GM19397 (cell line): ENCODE results near the gene TVP23C.
"Not testable (repeated sequence)": the region's sequence is repeated elsewhere in the genome, so short reads cannot be mapped to it uniquely, and the experiment has no call there.

ENCODE experiments used
- ATAC-seq: cut with Tn5 transposase; IDR thresholded peaks from one replicate; pipeline ENCODE4 v1.9.1; 2021; ENCODE audit warnings: mild to moderate bottlenecking, moderate library complexity; ENCODE audit not compliant: unreplicated experiment

The TVP23C gene

DNA sequence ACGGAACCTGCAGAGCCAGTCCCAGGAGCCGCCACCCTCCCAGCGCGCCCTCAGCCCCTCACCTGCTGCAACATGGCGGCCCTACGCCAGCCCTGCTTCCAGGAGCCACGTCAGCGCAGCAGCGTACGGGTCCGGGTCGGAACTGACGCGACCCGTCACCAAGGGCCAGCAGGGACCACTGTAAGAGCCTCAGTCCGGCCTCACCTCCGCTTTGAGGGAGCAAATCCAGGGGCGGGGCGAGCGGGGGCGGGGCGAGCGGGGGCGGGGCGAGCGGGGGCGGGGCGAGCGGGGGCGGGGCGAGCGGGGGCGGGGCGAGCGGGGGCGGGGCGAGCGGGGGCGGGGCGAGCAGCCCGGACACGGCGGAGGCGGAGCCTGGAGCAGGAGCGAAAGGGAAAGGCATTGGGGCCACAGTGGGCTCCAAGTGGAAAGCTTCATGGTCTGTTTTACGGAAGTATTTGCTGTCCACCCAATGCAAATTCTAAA is at the start of gene TVP23C:
TSS of gene TVP23C (minus strand) at position 109 of the 483 bp plus-strand sequence. CDS start at position 74, 35 bp downstream.
- ATAC-seq = peak; percentile 90

DNA sequence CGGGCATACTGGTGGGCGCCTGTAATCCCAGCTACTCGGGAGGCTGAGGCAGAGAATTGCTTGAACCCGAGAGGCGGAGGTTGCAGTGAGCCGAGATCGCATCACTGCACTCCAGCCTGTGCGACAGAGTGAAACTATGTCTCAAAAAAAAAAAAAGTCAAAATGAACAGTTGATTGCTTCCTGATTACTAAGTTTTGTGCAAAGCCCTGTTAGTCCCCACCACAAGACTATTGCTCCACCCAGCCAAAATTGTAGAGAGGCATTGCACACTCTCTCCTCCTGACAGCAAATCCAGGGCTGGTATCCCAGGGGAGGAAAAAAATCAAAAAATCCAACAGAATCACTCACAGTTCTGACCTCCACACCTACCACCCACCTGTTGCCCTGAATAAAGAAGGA is 29.7 kb upstream of the TVP23C start:
- not testable (repeated sequence) for ATAC-seq

DNA sequence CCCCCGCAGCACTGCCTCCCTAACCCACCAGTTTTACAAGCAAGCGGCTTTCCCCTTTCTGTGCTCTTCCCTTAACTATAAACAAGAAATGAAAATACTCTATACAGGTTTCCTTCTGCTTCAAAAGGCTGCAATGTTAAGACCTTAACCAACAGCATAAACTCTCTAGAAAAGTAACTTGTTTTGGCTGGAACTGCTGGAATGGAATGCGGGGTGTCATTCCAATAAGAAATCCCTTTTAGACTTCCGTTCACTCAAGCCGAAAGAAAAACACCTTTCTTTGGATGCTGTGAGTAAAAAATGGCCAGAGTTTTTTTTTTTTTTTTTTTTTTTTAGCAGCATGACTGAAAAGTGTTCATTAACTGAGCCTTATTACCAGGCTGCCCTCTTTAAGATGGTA is 28.7 kb upstream of the TVP23C start:
- ATAC-seq = not testable (repeated sequence)

DNA sequence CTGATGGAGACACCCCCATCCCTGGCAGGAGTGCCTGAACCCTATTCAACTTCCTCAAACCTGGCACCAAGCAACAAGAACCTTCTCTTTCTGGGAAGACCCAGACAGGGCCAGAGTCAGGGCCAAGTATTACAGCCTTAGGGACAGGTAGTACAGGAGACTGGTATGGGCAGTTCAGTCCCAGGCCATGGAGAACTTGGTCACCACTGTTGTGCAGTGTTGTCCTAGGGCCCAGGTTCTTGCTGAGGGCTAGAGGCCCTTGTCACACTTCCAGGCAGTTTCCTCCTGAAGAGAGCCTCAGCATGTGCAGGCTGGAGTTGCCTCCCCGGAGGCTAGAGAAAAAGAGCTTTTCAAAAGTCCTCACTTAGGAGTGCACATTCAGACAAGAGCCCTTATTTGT is 27.6 kb upstream of the TVP23C start:
- not testable (repeated sequence) for ATAC-seq

DNA sequence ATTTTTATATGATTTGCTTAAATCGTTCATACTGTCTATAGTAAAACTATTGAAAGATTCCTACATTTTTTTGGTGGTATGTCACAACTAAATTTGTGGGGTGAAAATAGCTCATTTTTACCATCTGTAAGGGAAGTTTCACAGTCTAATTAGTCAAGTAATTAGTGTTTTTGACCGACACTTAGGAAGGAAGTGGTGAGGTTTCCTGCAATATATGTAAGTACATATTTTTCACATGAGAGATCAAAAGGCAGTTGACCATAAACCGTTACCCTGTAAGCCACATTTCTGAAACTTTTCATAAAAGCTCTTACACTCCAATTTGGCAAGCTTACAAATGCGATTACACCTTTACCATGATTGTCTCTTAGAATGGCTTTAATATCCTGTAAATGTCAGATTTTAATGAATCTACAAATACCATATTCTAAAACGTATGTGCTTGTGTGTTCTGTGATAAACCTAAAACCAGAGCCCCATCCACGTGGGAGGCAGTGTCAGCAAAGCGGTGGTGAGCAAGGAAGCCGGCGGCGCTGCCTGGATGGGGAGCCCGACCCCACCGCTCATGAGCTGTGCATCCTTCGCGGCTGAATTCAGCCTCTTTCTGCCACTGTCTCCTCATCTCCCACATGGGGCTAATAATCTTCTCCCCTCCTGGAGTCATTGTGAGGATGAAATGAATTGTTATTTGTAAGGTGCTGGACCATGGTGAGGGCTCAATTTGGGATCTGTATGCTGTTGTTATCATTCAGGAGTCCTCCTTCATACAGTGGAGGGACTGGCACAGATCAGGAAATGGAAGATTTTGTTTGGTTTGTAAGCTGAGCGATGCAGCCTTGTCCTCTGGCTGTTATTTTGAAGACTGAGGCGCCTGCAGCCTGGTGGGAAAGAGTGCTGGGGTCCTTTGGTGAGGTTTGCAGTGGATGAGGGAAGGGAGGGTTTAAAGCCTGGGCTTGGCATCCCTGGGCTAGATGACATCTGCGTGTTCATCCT is 26.6 kb upstream of the TVP23C start:
- ATAC-seq = not testable (repeated sequence)

DNA sequence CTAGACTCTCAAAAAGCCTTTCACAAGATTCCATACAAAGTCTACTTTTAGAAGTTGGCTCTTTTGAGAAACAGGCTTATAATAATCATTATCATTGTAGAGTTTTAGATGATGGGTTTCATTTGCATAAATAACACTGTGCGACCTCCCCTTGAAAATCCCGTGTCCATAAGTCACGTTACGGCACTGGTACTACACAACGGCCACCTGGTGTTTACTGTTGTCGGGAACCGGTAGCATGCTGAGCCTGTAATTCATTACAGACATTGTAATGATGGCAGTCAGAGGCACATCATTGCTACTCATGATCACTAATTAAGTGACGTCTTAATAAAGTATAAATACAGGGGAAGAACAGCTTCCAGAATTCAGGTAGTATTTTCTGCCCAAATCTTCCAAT is 24.7 kb upstream of the TVP23C start:
- not testable (repeated sequence) for ATAC-seq

DNA sequence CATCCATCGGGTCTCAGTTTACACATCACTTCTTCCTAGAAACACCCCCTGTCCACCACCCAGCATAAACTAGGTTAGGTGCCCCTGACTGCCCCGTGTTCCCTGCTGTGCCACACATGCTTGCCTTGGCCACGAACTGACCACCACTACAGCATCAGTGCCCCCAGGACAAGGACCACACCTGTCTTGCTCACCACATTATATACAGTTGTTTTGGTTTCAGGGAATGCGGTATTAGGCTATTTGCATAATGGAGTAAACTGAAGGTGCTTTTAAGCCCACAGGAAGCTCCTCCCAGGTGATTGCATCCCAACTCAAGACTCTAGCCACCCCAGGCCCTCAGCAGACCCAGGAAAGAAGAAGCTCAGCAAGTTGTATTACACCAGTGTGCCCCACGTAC is 20.0 kb upstream of the TVP23C start:
- ATAC-seq = not testable (repeated sequence)

DNA sequence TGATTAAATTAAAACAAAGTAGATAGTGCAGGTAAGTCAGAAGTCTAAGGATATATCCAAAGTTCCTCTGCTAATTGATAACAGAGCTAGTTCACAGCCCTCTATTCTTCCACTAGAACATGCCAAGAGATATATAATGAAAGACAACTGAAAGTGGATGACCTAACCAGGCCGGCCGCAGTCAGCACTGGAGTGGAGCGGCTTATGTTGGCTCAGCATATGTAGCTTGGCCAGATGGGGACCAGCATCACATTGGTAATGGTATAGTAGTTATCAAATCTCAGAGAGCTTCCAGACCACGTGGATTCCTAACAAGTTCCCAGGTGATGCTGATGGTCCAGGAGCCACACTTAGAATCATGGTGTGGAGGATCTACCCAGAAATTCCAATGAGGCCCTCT is 18.2 kb upstream of the TVP23C start:
- ATAC-seq = not testable (repeated sequence)

DNA sequence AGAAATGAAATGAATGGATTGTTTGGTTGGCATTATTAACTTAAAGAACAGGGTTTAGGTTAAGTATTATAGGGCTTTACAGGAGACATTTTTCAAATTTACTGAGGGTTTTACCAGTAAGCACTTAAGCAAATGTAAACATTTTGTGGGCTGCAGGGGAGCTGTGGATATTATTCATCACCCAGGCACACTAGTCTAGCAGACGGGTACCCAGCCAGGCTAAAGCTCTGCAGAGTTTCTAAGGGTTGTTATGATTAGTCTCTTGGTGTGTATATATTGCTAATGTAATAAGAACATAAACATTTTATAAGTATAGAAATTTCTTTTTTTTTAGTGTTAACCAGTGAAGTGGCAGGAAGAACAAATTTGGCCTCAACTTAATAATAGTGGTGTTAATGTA is 13.6 kb upstream of the TVP23C start:
- ATAC-seq = not testable (repeated sequence)

DNA sequence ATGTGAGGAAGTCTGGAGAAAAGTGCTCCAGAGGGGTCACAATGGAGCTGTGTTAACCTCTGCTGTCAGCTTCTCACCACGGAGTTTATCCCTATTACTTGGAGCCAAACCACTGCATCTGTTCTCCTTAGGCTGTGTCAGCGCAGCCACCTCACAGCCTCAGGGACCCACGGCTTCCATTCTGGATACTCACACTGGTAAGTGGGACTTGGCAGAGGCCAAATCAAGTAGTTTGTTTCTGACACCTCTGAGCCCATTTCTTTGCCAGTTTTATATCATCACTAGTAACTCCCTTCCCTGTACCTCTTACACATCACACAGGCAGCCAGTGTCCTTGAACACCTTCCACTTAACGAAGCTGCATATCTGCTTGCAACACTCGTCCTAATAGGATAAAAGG is 11.4 kb upstream of the TVP23C start:
- not testable (repeated sequence) for ATAC-seq

DNA sequence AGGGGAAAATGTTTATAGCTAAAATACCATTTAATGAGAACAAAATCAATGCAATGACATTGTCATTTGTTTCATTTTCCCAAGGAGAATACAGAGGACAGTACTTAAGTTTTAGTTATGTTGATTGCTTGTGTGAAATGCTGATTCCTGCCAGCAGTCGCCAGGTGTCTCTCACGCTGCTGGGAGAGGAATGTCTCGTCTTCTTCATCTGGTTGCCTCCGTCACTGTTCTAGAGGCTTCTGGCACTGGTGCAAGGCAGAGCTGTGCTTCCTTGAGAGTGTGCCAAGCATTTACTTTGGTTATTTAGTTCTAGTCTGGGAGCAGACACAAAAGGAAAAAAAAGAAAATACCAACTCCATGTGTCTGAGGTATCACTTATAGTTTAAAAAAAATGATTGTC is 10.6 kb upstream of the TVP23C start:
- ATAC-seq = not testable (repeated sequence)

DNA sequence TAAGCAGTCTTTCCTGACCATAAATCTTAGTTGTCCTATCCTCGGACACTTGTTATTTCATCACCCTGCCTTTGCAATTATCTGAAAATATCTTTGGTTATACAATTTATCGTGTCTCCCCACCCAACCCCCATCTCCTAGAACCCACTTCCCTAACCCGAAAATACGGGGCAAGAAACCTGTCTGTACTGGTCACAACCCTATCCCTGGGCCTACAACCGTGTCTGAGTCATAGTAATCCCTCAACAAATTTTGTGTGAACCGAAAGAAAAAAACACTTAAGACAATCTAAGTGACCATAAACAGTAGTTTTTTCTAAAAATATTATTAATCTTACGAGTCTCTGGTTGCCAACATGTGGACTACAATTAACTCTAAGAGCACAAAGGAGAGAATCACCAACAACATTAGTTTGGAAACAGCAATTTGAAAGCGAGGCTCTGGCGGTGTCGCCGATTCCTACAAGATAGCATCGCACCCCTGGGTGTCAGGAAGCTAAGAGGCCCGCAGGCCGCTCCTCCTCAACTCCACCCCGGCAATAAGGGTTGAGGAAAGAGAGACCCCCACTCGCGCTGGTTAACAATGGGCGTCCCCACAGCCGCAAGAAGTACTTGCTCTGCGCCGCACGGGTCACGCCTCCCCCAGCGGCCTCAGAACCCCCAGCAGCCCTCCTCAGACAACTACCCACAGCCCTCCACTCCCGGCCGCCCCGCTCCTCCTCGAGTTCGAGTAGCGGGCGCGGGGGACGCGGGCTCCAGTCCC is 489 bp downstream of the TVP23C start:
- not testable (repeated sequence) for ATAC-seq

DNA sequence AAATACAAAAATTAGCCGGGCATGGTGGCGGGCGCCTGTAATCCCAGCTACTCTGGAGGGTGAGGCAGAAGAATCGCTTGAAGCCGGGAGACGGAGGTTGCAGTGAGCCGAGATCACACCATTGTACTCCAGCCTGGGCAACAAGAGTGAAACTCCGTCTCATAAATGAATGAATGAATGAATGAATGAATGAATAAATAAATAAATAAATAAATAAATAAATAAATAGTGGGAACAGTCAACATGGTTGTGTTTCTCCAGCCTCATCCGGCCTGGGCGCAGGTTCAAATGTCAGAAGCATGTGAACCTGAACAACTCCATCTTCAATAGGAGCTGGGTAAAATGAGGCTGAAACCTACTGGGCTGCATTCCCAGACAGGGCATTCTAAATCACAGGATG is 1.8 kb downstream of the TVP23C start:
- ATAC-seq = not testable (repeated sequence)

DNA sequence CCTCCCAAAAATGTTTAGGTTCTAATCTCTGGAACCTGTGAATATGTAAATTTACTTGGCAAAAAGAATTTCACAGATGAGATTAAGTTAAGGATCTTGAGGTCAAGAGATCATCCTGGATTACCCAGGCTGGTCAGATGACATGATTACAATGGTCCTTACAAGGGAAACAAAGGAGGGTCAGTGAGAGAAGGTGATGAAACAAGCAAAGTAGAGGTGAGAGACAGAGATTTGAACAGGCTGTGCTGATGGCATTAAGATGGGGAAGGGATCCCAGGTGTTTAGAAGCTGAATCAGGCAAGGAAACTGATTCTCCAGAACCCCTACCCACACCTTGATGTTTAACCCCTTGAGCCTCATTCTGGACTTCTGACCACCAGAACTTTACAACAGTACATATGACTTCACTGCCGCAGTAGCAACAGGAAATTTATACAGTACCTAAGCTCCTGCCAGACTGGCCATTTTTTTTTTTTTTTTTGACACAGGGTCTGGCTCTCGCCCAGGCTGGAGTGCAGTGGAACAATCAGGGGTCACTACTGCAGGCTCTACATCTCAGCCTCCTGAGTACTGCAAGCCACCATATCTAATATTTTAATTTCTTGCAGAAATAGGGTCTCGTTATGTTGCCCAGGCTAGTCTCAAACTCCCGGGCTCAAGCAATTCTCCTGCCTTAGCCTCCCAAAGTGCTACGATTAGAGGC is 4.7 kb downstream of the TVP23C start:
- ATAC-seq = not testable (repeated sequence)

DNA sequence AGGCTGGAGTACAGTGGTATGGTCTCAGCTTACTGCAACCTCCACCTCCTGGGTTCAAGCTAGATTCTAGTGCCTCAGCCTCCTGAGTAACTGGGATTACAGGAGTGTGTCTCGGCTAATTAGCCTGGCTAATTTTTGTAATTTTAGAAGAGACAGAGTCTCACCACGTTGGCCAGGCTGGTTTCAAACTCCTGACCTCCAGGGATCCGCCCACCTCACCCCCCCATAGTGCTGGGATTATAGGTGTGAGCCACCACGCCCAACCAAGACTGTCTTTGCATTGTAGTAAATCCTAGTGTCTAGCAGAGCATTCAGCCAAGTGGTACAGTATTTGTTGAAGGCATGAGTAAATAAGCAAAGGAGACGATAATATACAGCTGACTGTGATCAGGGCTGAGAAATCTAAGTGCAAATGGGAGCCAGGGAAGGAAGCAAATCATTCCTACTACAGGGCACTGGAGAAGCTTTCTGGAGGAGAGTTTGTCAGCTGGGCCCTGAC is 5.9 kb downstream of the TVP23C start:
- not testable (repeated sequence) for ATAC-seq

DNA sequence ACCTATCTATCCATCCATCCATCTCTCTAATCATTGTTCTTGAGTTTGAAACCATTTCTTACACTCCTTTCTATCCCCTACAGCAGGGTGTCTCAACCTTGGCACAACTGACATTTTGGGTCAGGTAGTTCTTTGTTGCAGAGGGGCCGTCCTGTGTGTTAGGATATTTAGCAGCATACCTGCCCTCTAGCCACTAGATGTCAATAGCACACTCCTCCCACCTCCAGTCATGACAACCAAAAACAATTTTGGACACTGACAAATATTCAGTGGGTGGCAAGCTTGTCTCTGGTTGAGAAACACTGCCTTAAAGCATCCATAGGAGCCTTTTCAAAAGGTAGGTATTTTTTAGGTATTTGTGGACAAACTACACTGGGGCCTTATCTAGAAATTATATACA is 10.4 kb downstream of the TVP23C start:
- ATAC-seq = not testable (repeated sequence)

DNA sequence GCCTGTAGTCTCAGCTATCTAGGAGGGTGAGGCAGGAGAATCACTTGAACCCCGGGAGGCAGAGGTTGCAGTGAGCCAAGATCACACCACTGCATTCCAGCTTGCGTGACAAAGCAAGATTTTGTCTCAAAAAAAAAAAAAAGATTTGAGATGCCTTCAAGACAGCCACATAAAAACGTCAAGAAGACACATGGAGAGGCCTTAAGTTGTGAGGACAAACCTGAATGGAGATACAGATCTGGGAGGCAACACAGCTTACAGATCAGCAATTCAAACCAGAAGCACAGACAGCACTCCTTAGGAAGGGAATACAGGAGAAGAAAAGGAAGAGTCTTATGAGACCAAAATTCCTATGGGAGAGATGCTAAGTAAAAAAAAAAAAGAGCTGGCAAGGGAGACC is 13.7 kb downstream of the TVP23C start:
- ATAC-seq = not testable (repeated sequence)

DNA sequence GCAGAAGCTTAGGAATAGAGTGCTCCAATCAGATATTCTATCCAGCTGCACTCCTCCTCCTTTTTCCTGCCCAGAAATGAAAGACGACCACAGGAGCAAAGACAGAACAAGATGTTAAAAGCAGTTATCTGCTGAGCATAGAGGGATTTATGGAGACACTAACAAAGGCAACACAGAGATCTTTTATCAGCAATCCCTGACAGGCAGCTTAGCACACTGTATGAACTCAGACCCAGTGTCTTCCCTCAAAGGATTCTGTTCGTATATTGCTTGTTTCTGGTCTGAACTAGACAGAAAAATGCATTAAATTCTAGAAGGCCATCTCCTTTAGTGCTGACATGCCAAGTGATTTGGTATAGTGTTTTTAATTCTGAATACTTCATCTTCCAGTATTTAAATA is 16.7 kb downstream of the TVP23C start:
- ATAC-seq = not testable (repeated sequence)

DNA sequence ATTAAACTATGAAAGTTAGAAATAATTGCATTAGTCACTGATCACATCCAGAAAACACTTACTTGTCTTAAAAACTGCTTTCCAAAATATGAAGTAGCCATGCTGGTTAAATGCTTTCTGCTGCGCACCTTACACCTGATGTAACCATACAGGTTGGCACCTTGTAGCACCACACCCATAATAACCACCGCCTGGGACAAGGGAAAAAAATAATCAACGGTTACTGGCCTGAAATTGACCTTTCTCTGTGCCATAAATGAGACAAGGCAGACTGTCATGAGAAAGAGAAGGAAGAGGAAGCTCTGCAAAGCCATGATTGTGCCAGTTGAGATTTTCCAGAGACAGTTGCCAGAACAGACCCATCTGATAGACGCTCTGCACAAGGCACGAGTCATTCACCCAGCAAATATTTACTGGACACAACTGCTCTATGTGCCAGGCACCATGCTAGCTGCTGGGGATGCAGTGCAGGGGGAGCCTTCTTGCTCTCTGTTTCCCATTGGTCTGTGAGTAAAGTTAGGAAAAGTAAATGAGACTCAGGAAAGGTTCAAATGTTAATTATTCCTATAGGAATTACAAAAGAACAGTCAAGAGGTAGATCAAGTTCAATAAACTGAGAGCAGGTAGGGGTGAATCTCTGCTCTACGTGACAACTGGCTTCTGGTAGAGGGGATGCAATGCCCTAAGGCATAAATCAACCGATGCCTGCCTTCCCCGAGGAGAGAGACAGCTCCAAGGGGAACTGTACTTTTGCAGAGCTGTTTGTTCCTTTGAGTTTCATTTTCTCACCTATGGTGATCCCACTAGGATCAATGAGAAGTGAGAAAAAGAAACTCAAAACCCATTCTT is 22.7 kb downstream of the TVP23C start:
- ATAC-seq = not testable (repeated sequence)

DNA sequence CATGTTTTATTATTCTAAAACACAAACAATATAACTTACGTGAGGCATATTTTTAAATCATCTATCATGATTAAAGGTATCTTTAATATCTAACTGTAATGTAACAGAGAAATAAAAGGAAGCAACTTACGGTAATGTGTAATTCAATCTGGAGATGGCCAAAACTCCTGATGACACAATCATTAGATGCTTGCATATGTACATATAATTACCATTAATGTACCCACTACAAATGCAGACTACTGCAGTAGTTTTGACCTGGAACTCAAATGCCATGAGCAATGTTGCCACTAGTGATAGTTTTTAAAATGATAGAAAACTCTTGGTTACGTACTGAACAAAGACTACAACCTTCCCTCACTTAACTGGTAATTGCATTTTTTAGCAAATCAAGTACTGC is 30.2 kb downstream of the TVP23C start:
- ATAC-seq = not testable (repeated sequence)
